ENCODE data around the gene SPATS2.
"Not testable (repeated sequence)": the region's sequence is repeated elsewhere in the genome, so short reads cannot be mapped to it uniquely, and the experiment has no call there.

SPATS2 gene

DNA sequence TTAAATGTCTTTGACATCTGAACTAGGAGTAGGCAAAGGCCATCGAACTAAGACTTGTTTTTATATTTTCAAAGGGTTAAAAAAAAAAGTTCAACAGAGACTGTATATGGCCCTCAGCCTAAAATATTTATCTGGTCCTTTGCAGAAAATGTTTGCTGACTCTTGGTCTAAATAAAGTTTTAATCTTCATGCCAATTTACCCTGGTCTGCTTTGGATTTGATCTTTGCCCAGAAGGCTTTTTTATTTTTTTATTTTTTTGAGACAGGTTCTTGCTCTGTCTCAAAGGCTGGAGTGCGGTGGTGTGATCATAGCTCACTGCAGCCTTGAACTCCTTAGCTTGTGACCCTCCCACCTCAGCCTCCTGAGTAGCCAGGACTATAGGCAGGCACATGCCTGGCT lies 47.1 kb downstream of the SPATS2 start:
- no peak for DNase-seq

DNA sequence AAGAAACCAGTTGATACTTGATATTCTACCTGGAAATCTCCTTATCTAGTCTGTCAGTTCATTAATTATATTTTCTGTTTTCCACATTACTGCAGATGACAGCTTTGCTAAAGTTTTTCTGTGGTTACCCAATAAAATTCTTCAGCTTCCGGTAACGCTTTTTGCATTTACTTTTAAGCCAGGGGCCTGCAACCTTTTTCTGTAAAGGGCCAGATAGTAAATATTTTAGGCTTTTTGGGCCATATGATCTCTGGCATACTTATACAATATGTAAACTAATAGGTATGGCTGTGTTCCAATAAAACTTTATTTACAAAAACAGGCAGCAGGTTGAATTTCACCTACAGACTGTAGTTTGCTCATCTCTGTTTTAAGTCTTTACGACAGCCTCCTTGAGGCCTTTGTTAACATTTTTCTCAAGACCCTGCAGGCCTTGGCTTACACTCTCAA lies 48.3 kb downstream of the SPATS2 start:
- no peak for DNase-seq

DNA sequence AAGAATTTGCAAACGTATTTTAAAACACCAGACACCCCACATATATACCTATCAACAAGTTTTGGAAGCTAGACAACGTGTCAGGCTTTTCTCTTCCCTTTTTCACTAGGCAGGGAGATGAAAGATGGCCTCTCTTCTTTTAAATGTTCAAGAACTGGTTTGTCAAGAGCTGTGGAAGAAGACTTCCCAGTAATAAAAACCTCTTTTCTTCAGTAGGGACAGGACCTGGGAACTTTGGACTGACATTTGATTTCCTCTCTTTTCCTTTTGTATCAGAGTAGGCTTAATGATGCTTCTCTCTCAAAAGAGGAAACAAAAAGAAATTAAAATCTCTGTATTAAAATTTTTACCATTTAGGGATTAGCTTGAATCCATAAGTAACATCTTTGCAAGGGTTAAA lies 49.6 kb downstream of the SPATS2 start:
- no peak for DNase-seq

DNA sequence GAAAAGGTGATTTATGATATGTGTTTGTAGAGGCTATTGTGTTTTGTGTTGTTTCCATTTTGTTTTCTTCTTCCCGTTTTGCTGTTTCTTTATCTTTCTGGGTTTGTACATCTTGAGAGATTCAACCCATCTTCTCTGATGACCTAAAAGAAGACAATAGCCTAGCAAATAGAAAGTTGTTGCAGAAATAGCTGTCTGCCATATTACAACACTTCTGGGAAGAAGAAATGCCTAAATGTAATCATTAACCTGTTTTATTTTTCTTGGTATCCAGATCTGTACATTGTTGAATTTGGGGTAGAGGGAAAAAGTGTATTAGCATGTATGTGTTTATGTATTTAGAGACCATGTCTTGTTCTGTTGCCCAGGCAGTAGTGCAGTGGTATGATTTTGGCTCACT lies 50.3 kb downstream of the SPATS2 start:
- no peak for DNase-seq

DNA sequence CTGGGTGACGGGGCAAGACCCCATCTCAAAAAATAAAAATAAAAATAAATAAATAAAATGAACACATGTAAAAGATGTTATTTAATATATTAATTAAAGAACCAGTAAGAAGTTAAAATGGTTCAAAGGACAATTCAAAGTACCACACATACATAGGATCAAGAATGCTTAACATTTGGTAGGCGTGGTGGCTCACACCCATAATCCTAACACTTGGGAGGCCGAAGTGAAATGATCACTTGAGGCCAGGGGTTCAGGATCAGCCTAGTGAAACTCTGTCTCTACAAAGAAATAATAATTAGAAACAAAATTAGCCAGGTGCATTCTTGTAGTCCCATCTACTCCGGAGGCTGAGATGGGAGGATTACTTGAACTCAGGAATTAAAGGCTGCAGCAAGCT lies 53.3 kb downstream of the SPATS2 start:
- DNase-seq, result no peak

DNA sequence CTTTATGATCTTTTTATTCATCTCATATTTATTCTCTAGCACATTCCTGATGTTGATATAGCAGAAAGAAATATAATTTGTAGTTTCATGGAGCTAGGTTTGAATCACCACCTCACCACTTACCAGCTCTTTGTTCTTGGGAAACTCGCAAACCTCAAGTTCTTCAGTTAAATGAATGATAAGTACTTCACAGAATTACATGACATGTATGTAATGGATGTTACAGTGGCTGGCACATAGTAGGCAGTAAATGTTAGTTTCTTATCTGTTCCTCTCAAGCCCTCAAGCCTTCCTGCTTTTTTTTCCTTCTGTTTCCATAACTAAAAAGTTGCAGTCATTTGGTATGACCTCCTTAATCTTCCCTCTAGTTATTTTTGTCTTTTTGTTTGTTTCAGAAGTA lies 54.9 kb downstream of the SPATS2 start:
- no peak for DNase-seq

DNA sequence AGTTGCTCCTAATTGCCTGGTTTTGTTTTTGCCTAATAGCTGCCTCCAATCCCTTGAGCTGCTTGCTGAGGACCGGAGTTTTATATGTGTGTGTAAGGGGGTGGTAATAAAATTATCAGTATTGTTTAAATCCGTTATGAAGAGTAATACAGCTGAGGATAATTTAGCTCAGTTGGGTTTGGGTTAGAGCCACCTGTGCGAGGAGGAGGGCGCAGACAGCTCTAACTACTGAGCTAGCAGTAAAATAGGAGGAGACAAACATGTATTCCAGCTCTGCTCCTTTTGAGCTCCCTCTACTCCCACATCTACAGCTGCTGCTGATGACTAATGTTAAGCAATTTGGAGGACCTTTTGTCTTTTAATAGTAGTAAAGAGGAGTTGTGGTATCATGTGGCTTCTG lies 61.5 kb downstream of the SPATS2 start:
- peak in 1 of 2 donors; percentile 36 for DNase-seq

DNA sequence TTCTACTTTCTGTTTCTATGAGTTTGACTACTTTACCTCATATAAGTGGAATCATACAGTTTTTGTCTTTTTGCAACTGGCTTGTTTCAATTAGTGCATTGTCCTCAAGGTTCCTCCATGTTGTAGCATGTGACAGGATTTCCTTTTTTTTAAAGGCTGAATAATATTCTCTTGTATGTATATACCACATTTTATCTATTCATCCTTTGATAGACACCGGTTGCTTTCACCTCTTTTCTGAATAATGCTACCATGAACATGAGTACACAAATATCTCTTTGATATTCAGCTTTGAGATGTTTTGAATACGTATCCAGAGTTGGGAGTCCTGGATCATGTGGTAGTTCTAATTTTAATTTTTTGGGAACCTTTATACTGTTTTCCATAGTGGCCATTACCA lies 65.4 kb downstream of the SPATS2 start:
- no peak for DNase-seq

DNA sequence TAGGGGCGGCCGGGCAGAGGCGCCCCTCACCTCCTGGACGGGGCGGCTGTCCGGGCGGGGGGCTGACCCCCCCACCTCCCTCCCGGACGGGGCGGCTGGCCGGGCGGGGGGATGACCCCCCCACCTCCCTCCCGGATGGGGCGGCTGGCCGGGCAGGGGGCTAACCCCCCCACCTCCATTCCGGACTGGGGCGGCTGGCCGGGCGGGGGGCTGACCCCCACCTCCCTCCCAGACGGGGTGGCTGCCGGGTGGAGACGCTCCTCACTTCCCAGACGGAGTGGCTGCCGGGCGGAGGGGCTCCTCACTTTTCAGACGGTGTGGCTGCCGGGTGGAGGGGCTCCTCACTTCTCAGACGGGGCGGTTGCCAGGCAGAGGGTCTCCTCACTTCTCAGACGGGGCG lies 69.5 kb downstream of the SPATS2 start:
- not testable (repeated sequence) for DNase-seq

DNA sequence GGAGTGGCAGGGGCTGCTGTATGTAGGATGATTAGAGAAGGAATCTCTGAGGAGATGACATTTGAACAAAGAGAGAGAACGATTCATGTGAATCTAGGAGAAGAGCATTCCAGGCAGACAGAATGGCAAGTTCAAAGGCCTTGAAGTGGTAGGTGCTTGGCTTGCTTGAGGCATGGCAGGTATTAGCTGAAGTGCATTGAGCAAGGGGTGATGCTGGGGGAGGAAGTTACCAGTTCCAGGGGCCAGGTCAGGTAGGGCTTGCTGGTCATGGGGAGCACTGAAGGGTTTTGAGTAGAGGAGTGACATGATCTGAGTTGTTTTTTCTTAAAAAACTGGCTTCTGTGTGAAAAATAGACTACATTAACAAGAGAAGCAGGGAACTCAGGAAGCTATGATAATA lies 71.8 kb downstream of the SPATS2 start:
- no peak for DNase-seq

DNA sequence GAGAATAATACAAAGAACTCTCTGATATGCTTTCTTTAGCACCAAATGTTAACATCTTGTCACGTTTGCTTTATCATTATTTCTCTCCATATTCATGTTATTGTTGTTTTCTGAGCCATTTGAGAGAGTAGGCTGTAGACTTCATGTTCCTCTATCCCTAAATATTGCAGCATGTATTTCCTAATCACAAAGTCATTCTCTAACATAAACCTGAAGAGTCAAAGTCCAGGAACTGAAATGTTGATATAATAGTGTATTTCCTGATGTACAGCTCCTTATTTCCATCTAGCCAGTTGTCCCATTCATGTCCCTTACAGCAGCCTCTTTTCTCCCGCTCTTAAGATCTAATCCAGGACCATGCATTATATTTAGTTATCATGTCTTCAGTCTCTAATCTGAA lies 72.8 kb downstream of the SPATS2 start:
- no peak for DNase-seq

DNA sequence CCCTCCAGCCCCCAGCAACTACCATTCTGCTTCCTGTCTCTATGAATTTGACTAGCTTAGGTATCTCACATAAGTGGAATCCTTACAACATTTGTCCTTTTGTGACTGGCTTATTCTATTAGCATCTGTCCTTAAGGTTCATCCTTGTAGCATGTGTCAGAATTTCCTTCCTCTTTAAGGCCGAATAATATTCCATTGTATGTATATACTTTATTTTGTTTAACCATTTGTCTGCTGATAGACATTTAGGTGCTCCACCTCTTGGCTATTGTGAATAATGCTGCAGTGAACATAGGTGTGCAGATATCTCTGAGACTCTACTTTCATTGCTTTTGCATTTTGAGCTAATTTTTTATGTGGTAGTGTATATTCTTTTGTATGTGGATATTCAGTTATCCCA lies 75.7 kb downstream of the SPATS2 start:
- no peak for DNase-seq

DNA sequence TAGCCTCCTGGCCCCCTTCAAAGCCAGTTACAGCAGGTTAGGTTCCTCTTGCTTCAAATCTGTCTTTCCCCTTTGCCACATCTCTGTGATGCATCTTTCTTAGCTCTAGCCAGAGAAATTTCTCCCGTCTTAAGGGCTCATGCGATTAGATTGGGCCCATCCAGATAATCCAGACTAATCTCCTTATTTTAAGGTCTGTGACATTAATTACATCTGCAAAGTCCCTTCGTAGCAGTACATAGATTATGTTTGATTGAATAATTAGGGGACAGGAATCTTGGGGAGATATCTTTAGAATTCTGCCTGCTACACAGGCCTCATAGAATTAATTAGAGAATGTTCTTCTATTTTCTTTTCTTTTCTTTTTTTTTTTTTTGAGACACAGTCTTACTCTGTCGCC lies 79.3 kb downstream of the SPATS2 start:
- no peak for DNase-seq

DNA sequence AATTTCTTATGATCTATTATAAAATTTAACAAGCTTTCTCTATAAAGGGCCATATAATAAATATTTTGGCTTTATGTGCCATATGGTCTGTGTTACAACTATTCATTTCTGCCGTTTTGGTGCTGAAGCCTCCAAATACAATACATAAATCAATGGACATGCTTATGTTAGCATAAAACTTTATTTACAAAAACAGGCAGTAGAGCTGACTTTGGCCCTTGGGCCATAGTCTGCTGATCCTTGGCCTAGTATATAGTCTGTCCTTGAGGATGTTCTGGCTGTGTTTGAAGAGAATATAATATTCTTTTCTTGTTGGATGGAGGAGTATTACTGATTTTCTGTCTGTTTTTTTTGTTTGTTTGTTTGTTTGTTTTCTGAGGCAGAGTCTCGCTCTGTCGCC lies 81.6 kb downstream of the SPATS2 start:
- no peak for DNase-seq

DNA sequence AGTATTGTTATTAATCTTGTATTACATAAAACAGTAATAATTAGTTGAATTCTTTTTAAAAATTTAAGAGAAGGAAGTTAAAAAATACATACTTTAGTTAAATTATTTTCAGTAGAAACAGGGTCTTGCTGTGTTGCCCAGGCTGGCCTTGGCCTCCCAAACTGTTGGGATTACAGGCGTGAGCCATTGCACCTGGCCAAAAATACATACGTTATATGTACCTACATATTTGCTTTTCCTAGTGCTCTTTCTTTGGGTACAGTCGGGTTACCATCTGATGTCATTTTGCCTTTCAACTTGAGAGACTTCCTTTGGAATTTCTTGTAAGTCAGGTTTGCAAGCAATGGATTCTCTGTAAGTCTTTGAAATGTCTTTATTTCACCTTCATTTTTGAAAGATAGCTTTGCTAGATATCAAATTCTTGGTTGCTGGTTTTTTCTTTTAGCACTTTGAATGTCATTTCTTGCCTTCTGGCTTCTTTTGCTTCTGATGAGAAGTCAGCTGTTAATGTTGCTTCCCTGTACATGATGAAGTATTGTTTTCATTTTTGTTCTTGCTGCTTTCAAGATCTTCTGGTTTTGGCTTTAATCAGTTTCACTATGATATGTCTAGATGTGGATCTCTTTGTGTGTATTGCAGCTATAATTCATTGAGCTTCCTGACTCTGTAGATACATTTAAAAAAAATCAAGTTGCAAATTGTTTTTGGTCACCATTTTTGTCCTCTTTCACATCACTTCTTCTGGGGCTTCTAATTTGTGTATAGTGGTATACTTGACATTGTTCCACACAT lies 84.4 kb downstream of the SPATS2 start:
- no peak for DNase-seq

DNA sequence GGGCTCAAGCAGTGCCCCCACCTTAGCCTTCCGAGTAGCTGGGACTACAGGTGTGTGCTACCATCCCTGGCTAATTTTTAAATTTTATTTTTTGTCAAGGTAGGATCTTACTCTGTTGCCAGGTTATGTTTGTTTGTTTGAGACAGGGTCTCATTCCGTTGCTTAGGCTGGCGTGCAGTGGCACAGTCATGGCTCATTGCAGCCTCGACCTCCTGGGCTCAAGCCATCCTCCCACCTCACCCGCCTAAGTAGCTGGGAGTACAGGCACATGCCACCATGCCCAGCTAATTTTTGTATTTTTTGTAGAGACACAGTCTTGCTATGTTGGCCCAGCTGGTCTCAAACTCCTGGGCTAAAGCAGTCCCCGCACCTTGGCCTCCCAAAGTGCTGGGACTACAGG lies 88.2 kb downstream of the SPATS2 start:
- DNase-seq, result no peak

DNA sequence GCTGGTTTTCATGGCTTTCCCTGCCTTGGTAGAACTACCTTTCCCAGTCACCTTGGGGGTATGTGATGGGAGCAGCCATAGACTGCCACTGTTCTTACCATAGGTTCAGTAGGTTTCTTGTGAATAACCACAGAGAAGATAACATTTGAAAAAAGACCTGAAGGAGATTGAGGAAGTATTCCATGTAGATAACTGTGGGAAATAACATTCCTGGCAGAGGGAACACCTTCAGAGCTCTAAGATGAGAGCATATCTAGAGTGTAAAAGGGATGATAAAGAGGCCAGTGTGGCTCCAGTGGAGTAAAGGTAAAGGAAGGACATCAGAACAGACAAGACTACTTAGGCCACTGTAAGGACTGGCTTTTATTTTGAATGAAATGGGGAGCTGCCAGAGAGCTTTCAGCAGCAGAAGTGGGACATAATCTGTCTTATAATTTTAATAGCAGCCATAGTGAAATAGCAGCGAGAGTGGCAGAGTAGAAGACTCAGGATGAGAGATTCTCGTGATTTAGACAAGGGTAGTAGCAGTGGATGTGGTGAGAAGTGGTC lies 88.9 kb downstream of the SPATS2 start:
- no peak for DNase-seq

DNA sequence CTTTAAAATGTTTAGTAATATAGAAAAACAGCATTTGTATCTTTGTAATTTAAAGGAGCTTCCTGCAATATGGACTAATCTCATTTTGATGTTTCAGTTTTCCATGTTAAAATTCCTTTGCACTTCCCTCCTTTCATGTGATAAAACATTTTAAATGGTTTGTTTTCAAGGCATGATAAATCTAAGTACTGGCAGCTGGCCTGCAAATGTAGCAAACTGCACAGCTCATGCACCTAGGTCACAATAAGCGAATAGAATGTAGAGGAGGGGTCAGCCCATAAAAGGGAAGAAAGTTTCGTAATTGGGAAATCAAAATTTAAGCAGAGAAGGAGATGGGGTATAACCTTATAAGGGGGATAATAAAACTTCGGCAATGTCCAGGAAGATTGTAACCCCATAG lies 91.6 kb downstream of the SPATS2 start:
- no peak for DNase-seq

DNA sequence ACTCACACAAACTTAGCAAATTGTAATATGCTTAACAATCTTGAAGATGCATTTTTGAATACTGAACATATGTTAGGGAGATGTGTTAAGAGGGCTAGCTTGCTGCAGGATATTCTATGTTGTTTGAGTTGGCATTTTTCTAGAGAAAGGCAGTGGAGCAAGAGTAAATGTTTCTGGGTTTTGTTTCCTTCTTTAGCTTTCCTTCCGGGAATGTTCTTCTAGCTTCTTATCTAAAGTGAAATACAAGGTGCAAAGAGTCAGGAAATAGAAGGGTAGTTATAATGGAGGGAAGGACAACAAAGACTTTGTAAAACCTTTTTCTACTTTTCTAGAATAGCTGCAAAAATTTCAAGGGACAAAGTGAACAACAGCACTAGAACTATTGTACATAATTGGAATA lies 94.0 kb downstream of the SPATS2 start:
- no peak for DNase-seq

DNA sequence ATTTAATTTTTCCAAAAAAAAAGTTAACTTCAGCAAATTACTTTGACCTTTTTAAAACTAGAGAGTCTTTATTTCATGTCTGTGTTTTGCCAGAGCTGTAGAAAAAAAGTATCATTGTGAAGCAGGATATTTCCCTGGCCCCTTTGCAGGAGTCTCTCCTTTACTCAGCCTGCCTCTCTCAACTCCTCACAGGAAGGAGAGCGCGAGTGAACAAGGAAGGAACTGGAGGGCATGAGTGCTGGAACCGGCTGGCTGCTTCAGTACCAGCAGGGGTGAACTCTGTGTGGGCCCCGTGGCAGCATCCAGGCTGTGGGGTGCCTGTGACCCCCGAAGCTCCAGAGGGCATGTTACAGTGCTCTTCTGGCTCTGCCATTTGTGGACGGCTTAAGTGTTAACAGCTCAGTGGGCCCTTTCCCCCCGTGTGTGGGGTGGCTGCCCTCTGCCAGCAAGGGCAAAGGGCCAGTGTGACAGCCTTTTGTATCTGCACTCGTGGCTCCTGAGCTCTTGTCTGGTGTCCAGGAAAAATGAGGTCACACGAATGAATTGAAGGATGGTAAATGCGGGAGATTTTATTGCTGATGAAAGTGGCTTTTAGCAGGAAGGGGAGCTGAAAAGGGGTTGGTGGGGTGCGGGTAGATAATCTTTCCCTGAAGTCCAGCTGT lies 95.0 kb downstream of the SPATS2 start:
- peak in 1 of 2 donors; percentile 2 for DNase-seq

DNA sequence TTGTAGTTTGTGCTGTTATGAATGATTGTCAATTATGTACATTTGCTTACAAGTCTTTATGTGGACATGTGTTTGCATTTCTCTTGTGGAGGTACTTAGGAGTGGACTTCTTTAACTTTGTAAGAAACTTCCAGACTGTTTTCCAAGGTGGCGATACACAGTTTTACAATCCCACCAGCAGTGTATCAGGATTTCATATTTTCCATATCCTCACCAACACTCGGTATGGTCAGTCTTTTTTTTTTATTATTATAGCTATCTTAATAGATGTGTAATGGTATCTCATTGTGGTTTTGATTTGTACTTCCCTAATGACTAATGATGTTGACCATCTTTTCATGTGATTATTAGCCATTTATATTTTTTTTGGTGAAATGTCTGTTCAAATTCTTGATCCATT lies 97.9 kb downstream of the SPATS2 start:
- no peak for DNase-seq

DNA sequence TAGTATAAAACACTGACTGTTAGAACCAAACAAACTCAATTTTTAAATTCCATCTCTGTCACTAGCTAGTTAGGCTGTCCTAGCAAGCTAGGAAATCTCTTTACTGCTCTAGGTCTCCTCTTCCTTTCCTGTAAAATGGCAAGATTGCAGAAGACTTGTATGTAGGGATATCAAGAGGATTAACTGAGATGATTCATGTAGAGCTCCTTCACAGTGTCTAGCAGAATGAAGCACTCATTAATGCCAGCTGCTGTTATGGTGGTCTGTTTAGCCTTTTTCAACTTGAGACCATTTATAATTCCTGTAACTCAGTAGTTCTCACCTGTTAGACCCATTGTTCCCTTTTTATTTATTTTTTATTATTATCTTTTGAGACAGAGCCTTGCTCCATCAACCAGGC lies 103.7 kb downstream of the SPATS2 start:
- no peak for DNase-seq

DNA sequence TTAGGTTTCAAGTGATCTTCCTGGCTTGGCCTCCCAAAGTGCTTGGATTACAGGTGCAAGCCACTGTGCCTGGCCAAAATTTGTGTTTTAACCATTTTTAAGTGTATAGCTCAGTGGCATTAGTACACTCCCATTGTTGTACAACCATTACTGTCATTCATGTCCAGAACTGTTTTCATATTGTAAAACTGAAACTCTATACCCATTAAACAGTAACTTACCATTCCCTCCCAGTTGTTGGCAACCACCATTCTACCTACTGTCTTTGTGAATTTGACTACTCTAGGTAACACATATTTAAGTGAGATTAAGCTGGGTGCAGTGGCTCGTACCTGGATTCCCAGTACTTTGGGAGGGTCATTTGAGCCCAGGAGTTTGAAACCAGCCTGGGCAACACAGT lies 104.3 kb downstream of the SPATS2 start:
- no peak for DNase-seq

DNA sequence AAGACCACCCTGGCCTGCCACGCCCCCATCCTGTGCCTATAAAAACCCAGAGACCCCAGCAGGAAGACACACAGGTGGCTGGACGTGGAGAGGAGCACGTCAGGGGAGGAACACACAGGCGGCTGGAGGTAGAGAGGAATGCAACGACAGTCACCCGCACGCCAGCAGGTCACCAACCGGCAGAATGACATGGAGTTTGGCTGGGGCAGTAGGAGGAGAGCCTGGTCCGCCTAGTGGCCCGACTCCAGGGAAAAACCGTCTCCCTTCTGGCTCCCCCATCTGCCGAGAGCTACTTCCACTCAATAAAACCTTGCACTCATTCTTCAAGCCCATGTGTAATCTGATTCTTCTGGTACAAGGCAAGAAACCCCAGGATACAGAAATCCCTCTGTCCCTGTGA lies 108.8 kb downstream of the SPATS2 start:
- DNase-seq, result no peak

Measured in hippocampal formation (tissue), 2 donors.